GM18868 (cell line): ENCODE results near the gene MAGI1.

Source experiments
- ATAC-seq: cut with Tn5 transposase; IDR thresholded peaks from one replicate; pipeline ENCODE4 v1.9.1; 2021; ENCODE audit warnings: mild to moderate bottlenecking, moderate library complexity; ENCODE audit not compliant: unreplicated experiment

MAGI1 gene

GRCh38 chr3:65975032-65975431 lies 63.7 kb downstream of the MAGI1 start:
- no peak for ATAC-seq

GRCh38 chr3:65974509-65974908 lies 64.2 kb downstream of the MAGI1 start:
- ATAC-seq: no peak

- ATAC-seq: no peak
Measured at GRCh38 chr3:65972765-65973164, 66.0 kb downstream of the MAGI1 start.

- no peak for ATAC-seq
Measured at GRCh38 chr3:65971293-65972252, 67.1 kb downstream of the MAGI1 start.

DNA sequence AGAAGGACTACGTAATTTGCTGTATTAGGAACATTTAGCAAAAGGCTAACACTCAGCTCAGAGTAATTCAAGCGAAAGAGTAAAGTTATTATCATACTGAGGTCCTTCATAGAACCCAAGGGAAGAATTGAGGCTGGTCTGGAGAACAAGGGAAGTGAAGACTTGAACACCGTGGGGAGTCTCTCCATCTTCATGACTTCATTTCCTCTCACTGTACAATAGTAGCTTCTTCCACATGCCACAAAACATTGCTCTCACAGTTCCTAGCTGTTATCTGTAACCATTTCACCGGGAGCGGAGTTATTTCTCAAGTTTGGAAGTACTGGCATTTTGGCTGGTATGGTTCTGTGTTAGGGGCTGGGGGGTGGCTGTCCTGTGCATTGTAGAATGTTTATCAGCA lies 69.7 kb downstream of the MAGI1 start:
- ATAC-seq: no peak

DNA sequence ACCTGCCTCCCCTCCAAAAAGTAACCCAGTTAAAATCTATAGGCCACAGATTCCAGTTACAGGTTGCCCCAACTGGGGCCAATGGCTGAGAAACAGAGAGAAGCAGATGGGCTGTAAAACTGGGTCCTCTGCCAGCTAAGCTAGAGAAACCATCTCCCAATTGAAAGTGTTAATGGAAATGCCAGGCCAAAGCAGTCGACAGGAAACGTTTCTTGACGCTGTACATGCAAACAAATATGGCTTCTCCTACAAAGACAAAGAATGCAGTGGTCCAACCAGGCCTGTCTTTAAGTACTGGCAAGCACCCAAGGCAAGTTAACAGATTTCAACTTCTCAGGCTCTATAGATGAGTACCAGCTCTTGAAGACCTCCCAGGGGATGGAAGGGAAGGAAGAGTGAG lies 71.3 kb downstream of the MAGI1 start:
- no peak for ATAC-seq

GRCh38 chr3:65964838-65965237 lies 73.9 kb downstream of the MAGI1 start:
- ATAC-seq: no peak

- peak; percentile 98 for ATAC-seq
Measured at GRCh38 chr3:65963787-65964677, 74.7 kb downstream of the MAGI1 start.

GRCh38 chr3:65961733-65962132 lies 77.0 kb downstream of the MAGI1 start:
- ATAC-seq: no peak

- no peak for ATAC-seq
Measured at GRCh38 chr3:65961128-65961527, 77.6 kb downstream of the MAGI1 start.

DNA sequence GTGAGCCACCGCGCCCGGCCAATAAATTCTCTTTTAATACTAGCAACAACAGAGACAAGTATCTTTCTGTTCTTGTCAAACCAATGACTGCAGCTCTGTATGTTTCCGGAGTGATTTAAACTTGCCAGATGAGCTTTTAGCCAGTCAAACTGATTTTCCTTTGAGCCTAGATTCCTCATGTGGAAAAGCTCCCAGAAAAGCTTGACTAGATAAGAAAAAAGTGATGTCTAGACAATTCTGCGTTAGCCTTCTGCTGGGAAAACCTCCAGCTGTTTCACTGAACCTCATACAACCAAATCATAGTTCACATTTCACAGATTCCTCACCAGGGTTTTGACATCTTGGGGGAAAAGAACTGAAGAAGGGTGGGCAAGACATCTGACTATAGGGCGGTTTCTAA lies 78.6 kb downstream of the MAGI1 start:
- no peak for ATAC-seq

- no peak for ATAC-seq
Measured at GRCh38 chr3:65958216-65958615, 80.5 kb downstream of the MAGI1 start.

GRCh38 chr3:65955792-65956477 lies 82.8 kb downstream of the MAGI1 start:
- no peak for ATAC-seq

DNA sequence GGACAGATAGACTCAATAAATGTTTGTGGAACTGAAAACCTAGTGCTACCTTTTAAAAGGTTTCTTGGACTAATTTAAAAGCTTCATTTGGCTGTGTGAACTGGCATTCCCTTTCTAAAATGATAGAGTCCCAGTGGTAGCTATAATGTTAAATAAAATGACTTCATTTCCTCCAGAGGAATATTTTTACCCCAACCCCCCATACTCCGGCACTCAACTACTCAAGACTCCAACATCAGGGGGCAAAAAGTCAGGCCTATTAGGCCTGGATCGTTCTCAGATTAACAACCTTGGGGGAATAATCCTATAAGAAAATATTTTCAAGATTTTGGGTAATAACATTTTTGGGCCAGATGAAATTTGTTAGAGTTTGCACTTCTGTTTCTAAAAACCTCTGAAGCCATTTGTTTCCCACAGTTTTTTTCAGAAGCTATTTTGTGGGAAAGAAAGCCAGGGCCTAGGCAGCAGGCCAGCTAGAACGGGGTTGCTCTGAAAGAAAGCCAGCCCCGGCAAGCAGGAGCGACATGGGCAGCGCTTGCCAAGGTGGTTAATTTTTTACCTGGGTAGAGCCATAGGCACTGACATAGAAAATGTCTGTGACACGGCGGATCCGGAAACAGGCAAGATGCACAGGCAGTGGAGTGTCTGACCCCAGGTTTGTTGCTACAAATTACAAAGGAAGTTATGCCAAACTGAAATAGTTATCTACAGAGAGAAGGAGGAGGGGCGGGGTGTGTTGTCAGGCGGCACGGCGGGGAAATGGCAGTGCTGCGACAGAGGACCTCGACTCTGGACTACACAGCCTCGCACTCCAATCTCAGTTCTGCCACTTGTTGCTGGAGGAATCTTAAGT lies 84.6 kb downstream of the MAGI1 start:
- ATAC-seq: no peak

GRCh38 chr3:65953301-65953812 lies 85.4 kb downstream of the MAGI1 start:
- ATAC-seq: no peak

DNA sequence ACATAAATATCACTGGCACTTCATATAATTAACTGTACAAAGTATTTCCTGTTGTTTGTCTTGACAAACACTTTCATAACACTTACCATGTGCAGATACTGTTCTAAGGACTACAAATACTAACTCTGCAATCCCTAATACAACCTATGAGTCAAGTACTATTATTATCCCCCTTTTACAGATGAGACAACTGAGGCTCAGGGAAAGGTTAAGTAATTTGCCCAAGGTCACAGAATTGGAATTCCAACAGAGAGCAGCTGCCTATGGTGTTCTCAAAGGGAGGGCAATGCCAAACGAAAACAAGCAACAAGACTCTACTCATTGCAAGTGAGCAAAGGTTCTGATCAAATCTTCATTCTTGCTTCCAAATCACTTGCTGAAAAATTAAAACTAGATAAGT lies 85.9 kb downstream of the MAGI1 start:
- no peak for ATAC-seq

DNA sequence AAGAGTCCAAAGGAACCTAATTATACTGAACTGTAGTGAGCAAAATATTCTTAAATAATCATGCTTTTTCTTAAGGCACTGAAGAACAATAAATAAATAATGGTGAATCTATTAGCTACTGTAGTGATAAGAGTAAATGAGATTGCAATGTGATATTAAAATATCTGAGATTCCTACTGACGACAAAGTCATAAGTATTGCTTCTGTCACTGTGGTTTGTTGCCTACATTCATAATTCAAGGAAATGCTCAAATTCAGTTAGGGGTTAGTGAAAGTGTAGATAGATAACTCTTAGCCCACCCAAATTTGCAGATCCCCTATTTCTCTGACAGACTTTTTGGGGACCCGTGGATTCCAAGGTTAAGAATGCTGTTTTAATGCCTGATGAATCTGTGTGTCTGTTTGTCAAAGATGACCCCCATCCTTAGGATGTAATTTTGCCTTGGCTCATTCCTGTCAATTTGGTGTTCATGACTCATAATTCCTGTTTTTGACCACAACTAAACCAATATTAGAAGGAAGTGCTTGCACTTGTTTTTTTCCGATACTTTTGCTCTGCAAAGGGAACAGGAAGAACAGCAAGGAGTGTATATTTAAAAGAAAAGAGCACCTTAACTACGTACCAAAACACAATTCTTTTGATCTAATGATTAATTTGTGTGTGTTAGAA lies 86.7 kb downstream of the MAGI1 start:
- ATAC-seq: no peak

- ATAC-seq: no peak
Measured at GRCh38 chr3:65950340-65951326, 88.1 kb downstream of the MAGI1 start.
